HG03575 (cell line): ENCODE results near the gene CCL3.
"Not testable (repeated sequence)": the region's sequence is repeated elsewhere in the genome, so short reads cannot be mapped to it uniquely, and the experiment has no call there.

Experiments
- ATAC-seq: cut with Tn5 transposase; IDR thresholded peaks from one replicate; pipeline ENCODE4 v1.9.1; 2021; ENCODE audit not compliant: unreplicated experiment, insufficient number of reproducible peaks, low FRiP score; ENCODE audit errors: extremely low read depth

The CCL3 gene

DNA sequence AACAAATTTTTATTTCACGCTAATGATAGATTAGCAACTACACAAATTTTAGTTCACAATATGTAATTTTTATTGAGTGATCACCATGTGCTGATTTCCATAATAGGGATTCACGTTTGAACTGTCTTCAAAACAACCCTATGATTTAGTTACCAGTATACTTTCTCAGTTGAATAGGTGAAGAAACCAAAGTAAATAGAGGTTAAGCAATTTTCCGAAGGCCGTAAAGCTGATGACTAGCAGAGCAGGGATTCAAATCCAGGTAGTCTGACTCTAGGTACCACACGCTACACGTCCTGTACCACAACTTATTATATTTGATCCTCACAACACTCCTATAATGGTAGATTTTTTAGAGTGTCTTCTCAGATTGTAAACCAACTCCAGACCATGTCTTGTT lies 2.8 kb upstream of the CCL3 start:
- ATAC-seq = not testable (repeated sequence)

DNA sequence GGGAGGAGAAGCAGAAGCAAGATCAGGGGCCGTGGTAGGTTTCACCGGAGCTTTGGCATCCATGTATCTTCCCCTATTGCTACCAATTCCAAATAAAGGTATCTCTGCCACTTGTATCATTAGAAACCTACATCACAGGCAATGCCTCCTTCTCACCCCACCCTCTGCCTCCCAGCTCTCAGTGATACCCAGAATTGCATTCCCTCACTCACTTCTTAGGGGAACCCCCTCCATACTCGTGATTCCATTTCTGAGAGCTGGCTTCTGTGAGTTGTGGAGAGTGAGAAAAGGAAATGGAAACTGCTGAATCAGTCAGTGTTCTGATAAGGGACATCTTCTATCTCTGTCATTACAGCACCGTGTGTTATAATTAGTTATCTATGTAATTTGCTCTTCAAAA lies 2.3 kb upstream of the CCL3 start:
- ATAC-seq = no peak

DNA sequence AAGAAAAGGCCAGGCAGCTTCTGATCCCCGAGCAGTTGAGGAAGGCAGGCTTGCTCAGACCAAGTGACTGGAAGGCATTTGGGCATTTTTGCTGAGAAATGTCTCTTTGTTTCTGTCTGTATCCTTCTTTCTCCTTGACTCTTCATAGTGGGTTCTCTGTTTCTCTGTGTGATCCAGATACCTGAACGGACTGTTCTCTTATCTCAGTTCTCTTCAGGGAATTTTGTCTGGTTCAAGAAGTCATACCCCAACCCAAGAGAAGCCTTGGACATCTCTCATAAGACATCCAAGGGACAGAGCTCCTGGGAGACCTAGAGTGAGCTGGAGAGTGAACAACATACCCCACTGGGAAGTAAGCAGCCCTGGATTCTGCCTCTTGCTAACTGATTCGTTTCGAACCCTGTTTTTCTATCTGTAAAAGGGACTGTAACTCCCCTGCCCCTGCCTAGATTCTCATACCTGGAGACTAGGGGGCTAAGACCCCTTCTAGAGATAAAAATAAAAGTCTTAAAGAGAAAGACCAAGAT lies 541 bp downstream of the CCL3 start:
- ATAC-seq = no peak

DNA sequence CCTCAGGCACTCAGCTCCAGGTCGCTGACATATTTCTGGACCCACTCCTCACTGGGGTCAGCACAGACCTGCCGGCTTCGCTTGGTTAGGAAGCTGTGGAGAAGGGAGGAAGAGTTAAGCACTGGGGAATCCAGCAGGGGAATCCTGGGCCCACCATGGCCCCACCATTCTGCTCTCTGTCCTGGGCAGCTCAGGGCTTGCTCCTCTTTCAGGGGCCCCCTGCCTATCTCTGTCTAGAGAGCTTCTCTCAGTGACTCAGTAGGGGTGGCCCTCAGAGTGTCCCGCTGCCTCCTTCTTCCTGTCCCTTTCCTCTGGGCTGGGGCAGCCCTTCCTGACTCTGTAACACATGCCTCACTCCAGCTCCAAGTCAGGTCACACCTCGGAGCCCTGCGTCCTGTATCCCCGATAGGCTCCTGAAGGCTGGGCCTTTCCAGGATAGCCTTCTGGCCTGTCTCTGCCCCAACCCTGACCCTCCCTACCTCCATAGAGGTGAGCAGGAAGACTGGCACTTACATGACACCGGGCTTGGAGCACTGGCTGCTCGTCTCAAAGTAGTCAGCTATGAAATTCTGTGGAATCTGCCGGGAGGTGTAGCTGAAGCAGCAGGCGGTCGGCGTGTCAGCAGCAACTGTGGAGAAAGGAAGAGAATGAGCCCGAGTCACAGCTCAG lies 1.1 kb downstream of the CCL3 start:
- no peak for ATAC-seq

DNA sequence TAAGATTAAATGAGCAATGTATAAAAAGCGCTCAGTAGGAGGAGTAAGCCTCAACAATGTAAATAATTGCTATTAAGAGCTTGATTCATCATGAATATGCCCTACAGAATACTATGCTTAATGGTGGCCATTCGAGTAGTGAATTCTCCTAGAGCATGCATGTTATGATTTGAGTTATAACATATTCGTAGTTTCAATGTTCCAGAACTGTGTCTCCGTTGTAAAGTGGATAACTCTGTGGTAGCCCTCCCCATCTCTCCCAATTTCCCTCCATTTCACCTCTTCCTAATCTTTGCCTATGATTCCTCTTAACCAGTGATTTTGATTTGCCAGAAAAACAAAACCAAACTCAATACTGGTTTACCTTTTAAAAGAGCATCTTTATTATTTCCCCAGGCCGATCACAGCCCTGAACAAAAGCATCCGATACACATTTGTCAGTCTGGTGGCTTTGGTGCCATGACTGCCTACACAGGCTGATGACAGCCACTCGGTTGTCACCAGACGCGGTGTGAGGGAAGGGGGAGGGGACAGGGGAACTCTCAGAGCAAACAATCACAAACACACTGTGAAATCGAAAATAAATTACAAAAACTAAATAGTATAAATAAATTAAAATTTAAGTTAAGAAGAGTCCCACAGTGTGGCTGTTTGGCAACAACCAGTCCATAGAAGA lies 1.9 kb downstream of the CCL3 start:
- not testable (repeated sequence) for ATAC-seq

DNA sequence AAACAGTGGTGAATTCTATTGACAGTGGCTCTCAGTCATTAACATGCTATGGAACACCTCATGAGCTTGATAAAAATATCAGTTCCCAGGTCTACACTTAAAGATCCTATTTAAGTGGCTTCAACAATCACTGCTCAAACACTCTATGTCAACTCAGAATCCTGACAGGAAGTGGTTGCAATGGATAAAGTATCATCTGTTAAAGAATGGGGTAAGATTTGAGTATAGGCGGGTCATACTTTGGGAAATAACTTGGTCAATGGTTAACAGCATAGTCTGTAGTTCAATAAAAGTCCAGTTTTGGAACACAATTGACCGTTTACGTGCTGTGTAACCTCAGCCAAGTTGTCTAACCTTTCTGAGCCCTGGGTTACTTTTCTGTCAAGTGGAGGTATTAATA lies 2.5 kb downstream of the CCL3 start:
- not testable (repeated sequence) for ATAC-seq

DNA sequence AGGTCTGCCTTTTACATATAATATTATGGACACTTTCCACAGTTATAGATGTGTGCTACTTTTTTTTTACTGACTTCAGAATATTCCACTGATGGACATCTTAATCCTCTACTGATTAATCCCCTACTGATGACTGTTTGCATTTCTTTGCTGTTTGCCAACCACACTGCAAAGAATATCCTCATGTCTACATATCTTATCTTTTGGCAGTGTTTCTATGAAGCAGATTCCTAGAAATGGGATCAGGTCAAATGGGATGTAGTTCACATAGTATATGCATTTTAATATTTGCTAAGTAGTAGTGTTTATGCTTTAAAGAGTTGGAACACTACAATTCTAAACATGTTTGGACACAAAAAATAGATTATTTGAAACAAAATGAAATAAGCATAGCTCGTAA lies 3.2 kb downstream of the CCL3 start:
- no peak for ATAC-seq

DNA sequence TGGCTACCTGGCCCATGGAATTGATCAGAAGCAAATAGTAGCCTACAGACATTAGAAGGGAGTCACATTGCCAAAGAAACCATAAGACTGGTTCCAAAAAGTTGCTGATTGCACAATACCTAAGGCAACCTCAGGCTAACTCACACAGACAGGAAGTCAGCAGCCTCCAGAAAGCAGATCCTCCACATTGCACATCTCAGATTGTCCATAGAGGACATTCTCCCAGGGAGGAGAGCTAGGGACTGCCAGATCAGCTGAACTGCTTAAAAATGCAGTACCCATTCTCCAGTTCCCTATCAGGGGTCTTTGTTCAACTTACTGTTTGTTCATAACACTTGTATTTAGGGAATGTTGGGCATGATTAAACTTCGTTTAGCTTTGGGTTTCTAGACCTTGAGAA lies 4.2 kb downstream of the CCL3 start:
- ATAC-seq = no peak

DNA sequence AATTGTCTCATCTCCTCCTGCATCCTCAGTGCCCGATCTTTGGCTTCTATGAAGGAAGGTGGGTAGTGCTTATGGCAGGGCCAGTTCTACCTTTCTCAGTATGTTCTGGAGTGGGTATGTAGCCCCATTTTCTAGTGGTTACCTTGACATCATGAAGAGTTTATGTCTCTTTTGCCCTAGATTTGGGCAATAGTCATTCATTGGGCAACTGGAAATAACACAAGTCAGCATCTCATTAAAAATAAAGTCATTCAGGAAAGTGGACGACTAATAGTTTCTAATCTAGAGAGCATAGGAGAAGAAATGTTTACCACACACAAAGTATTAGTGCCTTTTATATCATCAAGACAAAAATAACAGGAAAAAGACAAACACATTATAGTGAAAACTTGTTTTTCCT lies 6.3 kb downstream of the CCL3 start:
- not testable (repeated sequence) for ATAC-seq

DNA sequence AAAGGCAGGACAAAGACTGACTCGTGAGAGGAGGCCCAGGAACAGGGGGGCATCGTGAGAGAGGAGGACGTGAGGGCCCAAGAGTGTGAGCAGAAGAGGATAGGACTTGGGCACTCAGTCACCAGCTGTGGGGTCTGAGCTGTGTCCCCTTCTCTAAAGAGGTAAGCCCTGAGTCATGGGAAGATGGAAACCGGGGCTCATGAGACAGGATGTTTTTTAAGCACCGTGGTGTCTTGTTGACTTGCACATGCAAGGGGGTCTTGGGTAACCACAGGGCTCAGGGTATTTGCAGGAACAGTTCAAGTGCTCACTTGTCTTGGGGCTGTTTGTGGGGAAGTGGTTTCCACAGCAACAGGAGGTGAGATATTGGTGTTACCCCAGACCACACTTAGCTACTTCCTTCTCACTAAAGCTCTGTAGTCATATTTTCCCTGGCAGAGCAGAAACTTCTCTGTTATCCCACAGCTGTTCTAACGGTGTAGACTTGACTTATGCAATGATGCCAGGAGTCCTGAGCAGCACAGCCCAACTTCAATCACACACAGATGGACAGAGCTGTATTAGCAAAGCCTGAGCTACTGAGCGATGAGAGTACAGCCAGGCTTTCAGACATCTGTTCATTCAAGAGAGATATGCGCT lies 7.3 kb downstream of the CCL3 start:
- not testable (repeated sequence) for ATAC-seq

DNA sequence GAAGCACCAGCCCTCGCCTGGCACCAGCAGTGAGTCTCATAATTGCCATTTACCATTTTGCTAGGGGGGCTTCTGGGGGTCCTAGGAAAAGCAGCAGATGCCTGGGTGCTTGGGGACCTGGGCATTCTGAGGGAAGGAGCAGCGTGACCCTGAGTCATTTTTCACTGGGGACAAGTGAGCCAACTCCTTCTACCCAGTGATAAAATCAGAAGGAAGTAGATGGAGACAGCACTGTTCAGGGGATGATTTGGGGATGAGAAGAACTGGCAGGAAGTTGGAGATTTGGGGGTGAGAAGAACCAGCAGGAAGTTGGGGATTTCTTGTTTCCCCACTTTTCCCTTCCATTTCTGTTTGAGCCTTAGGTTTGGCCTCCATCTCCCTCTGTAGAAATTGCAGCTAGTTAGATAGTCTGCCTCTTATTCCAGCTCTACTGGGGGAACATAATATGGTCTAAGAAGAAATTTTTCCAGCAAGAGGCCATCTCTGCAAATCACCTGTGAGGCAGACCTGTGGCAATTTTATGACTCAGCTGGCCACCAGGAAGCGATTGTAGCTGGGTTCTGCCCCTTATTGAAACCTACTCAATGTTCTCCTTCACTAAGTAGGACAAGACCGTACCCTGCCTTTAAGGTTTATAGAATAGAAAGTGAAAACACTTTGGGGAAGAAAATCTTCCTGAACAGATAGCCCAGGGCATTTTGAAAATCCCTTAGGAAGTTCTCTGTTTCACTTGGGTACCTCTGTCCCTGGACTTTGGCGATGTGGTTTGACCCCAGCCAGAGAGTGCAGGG lies 8.1 kb downstream of the CCL3 start:
- ATAC-seq = not testable (repeated sequence)

DNA sequence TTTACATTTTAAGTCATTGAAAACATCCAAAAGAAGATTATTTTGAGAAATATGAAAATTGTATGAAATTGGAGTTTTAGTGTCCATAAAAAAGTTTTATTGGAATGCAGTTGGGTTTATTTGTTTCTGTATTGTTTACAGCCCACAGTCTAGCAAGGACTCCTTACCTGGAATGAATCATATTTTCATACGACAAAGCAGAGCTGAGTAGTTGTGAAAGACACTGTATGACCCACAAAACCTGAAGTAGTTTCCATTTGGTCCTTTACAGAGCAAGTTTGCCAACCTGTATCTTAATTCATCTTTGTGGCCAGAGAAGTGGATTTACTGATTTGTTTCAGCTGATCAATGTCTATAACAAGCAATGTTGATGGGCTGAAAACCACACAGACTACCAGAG lies 15.6 kb downstream of the CCL3 start:
- ATAC-seq = no peak

DNA sequence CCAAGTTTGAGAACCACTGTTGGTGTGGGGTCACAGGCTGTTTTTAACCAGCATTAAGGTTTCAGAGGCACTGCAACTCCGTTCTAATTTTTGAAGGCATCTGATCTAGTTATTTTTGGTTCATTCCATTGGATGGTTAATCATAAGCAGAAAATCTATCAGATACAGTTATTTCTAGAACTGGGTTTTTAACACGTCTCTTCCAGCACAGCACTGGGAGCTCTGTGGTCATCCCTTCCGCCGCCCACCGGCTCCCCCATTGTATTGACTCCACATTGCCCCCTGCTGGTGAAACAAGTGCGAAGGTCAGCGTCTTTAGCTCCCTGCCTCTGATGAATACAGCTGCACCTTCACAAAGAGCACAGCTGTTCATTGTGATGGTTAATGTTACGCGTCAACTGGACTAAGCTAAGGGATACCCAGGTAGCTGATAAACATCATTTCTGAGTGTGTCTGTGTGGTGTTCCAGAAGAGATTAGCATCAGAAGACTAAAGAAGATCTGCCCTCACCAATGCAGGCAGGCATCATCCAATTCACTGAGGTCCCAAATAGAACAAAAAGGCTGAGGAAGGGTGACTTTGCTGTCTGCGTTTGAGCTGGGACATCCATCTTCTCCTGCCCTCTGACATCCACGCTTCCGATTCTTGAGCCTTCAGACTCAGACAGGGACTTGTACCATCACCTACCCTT lies 17.4 kb downstream of the CCL3 start:
- ATAC-seq = no peak

DNA sequence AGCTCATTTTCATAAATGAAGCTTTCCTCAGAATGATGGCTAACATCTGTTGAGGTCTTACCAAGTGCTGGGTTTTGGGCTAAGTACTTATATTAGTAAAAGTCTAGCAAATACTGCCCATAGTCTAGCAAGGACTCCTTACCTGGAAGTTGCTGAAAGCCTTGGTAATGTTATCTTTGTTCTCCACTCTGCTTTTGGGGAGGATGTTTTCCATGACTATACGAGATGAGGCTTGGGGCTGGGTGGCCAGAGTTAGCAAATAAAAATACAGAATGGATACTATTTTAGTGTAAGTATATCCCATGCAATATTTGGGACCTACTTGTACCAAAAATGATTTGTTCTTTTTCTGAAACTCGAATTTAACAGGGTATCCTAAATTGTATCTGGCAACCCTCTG lies 18.2 kb downstream of the CCL3 start:
- ATAC-seq = no peak

DNA sequence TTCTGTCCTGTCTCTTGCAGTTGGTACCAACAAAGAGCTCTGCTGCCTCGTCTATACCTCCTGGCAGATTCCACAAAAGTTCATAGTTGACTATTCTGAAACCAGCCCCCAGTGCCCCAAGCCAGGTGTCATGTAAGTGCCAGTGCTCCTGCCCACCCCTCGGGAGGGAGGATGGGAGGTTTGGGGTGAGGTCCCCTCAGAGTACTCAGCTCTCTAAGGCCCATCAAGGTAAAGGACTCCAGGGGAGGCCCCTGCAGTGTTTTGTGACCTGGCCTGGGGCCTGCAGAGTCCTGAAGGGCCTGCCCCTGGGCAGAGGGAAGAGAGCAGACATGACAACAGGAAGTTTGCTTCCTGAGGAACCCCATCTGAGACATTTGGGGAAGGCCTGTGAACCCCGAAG lies 19.5 kb downstream of the CCL3 start:
- ATAC-seq = no peak

DNA sequence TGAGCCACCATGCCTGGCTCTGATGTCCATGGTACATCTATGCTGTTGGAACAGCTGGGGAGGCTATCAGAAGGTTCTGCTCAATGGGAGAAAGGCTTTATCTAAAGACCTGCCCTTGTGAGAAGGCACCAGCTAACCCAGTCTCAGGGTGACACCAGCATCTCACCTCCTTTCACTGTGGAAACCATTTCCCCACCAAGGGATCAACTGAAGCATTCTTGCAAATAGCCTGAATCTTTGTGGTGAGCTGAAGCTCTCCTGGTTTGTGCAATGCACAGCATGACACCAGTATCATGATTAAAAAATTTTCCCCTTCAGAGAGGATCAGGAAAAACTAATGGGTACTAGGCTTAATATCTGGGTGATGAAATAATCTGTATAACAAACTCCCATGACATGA lies 20.8 kb downstream of the CCL3 start:
- ATAC-seq = no peak

DNA sequence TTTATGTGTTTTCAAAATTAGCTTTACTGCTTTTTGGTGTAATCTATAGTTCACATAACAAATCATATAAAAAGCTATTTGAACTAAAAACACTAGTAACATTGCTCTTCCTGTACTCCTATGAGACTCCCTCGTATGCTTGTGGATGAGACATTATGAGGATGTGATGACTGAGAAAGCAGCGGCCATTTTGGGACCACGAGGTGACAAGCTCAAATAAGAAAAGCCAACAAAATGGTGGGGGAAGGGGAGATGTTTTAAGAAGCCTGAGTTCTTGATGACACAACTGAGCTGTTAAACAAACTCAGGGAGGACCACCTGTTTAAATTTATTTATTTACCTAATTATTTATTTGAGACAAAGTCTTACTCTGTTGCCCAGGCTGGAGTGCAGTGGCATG lies 21.4 kb downstream of the CCL3 start:
- ATAC-seq = no peak

DNA sequence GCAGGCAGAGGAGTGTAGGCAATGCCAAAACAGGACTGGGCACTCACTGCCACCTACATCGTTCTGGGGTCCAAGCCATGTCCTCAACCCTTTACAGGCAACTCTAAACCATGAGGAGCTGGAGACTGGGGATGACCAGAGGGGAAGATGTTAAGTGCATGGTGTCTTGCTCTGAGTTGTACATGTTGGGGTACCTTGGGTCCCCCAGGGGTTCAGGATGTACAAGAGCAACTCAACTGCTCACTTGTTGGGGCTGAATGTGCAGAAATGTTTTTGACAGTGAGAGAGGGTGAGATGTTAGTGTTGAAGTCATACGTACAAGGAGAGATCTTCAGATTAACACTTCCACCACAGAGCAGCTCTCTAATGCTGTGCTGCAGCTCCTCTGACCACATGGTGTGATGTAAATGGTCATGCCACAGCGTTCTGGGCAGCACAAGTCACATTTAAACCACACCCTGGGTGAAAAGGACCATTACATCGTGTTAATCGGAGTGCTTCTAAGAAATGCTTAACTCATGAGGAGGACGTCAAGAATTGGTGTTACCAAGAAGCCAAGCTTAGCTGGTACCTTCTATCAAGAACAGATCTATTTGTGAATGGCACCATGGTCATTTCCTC lies 23.5 kb downstream of the CCL3 start:
- no peak for ATAC-seq
